ENCODE results near the gene TCF23. TPM values are rescaled to one million over a fixed set of nuclear protein-coding genes. Genes with fewer than 3 reads are reported as not detected.

The TCF23 gene
- total RNA-seq, 1 donor from 2014 or later = not detected

DNA sequence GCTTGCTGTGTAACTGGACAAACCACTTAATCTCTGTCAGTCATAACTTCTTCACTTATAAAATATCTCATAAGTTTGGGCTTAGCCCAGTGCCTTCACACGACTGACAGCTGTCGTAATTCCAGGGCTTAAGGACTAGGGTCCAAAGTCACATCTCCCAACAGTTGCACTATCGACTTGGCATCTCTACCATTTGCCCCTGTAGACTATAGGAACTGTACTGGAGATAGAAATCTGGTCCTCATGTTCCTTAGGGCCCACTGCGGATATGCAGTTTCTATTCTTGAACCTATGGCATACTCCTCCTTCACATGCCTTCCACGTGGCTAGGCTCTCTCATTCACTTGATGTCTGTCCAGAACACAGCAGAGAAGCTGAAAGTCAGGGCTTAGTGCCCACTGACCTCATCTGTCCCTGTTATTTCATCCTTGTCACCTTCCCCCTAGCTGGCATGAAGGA, 22.5 kb upstream of the TCF23 start:
- ATAC-seq (no peak), DNase-seq (ENCODE audit: low spot score) (no peak)
- intact Hi-C loops (cut with DNase I) = no loop called here

DNA sequence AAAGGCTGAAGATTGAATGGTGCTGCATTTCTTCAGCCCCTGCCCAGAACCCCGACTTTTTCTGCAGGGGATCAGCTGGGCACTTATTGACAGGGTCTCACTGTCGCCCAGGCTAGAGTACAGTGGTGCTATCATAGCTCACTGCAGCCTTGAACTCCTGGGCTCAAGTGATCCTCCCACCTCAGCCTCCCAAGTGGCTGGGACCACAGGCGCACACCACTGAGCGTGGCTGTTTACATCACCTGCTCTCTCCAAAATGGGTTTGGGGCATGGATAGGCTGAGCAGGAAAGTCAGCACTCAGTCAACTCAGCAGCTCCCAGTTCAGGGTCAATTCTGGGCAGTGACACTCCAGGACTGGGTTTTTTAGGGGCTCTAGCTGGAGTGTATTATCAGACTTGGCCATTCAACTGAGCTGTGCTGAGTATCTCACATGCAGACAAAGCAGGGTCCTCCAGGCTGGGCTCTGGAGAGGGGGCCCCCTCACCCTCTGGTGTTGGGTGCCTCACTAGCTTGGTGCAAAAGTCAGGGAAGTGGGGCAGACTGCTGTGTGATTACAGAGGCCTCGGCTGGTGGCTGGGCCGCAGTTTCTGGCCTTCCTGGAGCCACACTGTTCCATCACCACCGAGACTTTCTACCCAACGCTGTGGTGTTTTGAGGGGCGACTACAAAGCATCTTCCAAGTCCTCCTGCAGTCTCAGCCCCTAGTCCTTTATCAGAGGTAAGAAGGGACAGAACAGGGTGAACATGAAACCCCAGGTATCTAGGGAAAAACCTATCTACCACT, 20.7 kb upstream of the TCF23 start:
- ATAC-seq (no peak), DNase-seq (ENCODE audit: low spot score) (no peak)
- intact Hi-C loops (cut with DNase I) = no loop called here

DNA sequence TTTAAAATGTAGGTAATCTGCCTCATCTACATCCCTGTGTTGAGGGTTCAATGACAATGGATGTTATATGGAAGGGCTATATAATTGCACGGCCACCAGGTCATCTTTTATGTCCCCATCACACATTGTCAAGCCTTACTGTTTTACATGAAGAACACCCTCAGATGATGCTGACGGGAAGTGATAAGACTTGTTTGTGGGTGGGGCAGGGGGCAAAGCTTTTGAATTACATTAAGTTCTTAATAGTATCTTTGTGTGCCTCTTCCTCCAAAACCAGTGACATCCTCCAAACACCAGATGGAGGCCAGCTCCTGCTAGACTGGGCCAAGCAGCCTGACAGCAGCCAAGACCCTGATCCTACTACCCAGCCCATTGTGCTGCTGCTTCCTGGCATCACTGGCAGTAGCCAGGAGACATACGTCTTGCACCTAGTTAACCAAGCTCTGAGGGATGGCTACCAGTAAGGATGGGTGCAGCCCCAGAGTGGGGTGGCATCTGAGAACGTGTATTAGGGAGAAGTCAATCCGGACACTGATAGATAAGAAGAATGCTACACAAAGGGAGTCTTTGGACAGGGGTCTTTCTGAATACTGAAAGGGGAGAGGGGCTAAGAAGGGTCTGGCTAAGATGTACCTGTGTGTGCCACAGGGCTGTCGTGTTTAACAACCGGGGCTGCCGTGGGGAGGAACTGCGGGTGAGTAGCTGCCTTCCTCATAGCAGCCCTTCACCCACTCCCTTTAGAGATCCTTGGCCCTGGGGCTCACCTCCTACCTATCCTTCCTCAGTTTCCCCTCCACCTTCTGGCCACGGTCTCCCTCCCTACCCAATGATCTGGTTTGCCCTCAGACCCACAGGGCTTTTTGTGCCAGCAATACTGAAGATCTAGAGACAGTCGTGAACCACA, 19.9 kb upstream of the TCF23 start:
- no peak for DNase-seq (ENCODE audit: low spot score)
- intact Hi-C loops (cut with DNase I) = no loop called here
- ATAC-seq = no peak

DNA sequence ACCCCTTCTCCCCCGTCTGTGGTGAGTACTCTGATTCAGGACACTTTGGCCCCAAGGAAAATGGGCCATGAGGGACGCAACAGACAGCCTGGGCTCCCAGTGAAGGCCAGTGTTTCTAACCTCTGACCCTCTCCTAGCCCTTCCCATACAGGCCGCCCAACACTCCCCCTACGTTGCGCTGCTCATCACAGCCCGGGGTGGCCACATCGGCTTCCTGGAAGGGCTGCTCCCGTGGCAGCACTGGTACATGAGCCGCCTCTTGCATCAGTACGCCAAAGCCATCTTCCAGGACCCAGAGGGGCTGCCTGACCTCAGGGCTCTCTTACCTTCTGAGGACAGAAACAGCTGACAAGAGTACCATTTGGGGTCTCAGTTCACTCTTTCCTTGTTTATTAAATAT, 18.4 kb upstream of the TCF23 start:
- intact Hi-C loops (cut with DNase I) = no loop called here
- DNase-seq (ENCODE audit: low spot score) (no peak), ATAC-seq (no peak)

DNA sequence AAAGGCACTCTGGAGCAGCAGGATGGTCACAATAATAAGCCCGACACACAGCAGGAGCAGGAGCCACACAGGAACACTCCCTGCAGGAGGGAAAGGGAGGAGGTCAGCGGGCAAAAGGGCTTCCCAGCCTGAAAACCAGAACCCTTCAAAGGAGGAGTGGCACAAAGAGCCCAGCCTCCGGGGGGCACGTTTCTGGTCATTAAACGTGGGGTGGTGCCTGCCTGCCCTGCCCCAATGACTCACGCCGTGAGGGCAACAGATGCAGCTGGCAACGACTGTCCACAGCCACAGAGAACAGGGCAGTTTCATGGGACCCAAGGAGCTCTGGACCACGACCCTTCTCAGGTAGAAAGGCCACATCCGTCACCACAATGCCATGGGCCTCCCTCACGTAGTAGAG, 17.4 kb upstream of the TCF23 start:
- ATAC-seq (no peak), DNase-seq (ENCODE audit: low spot score) (no peak)
- intact Hi-C loops (cut with DNase I) = no loop called here

DNA sequence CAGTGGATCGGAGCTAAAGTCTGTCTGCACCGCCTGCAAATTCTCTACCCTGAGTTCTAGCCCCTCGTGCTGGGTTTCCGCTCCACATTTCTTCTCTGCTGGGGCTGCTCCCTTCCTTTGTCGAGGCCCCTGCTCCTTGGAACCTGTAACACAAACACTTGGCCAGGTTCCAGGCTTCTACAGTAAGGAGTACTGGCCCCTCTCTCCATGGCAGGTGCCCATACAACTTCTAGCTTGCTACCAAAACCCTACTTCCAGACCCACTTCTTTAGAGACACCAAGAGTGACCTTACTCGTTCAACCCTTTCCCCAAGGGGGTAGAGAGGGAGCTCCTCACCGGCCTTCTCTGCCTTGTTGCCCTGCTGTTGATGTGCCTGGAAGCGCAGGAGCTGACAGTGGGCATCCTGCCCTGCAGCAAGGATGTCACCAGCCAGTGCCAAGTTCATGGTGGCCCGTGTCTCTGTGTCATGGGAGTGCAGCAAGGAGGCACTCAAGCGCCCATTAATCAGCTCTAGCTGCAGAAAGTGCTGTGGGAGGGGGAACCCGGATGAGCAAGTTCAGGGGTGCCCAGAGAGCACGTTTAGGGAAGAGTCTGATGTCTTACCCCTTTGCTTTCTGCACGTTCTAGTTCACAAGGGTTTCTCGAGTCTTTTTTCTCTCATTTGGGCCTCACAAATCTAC, 15.5 kb upstream of the TCF23 start:
- intact Hi-C loops (cut with DNase I) = no loop called here
- ATAC-seq (no peak), DNase-seq (ENCODE audit: low spot score) (no peak)

DNA sequence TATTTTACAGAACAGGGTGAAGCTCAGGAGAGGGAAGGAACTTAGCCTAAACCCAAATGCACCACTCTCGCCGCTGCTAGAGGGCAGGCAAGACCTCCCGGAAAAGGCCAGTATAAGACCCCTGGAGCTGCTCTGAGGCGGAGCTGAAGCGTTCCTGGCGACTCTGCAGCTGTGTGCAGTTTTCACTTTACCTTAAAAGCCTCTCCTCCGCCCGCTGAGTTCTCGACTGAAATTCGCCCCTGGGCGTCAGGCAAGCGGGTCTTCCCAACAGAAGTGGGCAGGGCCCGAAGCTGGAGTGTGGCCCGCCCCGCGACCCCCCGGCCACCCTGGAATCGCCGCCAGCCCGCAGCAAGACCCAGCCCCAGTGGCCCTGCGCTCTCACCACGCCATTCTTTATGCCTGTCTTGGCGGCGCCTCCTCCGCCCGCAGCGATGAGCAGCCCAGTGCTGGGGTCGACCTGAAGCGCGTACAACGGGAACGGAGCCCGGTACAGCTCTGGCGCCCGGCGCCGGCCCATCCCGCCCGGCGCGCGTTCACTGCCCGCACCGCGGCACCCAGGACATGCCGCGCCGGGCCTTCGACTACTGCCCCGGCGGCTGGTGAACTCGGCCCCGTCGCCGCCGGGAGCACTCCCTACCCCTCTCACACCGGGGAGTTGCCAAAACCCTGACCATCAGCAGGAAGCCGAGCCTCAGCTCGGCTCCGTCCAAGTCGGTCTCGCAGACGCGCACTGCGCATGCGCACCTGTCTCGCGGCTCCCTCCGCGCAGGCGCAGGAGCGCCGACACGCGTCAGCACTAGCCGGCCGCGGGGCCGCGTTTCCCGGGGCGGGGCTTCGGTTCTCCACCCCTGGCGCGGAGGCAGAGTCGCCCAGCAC, 14.7 kb upstream of the TCF23 start, which contains the start of gene PREB:
TSS of gene PREB (minus strand) at position 732 of the 876 bp plus-strand sequence. CDS start at position 517, 215 bp downstream.
- DNase-seq (ENCODE audit: low spot score) (peak; percentile 99), ATAC-seq (peak; percentile 96)
- intact Hi-C loops (cut with DNase I) = no loop called here

DNA sequence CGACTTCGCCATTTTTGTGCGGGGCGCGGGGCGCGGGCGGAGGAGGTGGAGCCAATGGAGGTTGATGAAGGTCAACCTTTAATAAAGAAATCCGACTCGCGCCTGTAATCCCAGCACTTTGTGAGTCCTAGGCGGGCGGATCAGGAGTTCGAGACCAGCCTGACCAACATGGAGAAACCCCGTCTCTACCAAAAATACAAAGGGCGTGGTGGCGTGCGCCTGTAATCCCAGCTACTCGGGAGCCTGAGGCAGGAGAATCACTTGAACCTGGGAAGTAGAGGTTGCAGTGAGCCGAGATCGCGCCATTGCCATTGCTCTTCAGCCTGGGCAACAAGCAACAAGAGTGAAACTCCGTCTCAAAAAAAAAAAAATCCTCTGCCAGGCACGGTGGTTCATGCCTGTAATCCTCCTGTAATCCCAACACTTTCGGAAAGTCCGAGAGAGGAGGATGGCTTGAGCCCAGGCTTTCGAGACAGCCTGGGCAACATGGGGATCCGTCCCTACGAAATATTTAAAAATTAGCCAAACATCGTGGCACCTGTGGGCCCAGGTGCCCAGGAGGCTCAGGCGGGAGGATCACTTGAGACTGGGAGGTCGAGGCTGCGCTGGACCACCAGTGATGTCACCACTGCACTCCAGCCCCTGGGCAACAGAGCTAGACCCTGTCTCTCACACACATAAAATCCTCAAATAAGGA, 13.9 kb upstream of the TCF23 start:
- intact Hi-C loops (cut with DNase I) = no loop called here
- no peak for DNase-seq (ENCODE audit: low spot score)
- no peak for ATAC-seq

DNA sequence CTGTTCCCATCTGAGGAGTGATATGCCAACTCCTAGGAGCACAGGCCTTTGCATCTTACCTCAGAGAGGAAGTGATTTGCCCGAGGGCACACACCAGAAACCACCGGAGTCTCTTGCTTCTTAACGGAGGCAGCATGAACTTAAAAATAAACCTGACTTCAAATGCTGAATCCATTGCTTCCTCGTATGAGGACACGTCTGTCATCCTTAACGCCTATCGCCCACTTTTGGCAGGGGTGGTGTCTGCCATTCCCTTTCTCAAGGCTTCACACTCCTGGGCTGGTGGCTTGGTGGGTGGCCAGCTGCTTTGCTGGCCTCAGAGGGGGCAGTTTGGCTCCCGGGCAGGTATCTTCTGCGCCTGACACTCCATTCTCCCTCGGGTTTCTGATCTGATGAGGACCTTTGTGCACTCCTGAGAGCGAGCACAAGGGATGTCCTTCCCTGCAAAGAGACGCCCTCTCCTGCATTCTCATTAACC, 13.3 kb upstream of the TCF23 start:
- DNase-seq (ENCODE audit: low spot score) (no peak), ATAC-seq (no peak)
- intact Hi-C loops (cut with DNase I) = no loop called here

DNA sequence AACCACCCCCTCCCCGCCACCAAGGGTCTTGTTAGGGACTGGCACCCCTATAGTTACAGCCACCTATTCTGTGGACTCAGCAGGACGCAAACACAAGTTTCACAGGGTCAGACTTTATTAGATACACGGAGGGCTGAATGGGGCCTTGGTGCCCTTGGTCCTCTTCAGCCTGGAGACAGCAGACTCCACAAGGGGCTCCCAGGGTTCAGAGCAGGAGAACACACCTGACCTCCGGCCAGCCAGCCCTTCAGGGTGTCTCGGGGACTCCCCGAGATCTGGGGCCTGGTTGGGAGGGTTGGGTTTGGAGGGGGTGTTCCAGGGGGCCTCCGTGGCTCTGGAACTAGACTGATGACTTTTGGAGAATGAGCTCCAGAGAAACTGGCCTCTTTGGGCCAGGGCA, 12.1 kb upstream of the TCF23 start:
- no peak for DNase-seq (ENCODE audit: low spot score)
- intact Hi-C loops (cut with DNase I) = no loop called here
- ATAC-seq = no peak

DNA sequence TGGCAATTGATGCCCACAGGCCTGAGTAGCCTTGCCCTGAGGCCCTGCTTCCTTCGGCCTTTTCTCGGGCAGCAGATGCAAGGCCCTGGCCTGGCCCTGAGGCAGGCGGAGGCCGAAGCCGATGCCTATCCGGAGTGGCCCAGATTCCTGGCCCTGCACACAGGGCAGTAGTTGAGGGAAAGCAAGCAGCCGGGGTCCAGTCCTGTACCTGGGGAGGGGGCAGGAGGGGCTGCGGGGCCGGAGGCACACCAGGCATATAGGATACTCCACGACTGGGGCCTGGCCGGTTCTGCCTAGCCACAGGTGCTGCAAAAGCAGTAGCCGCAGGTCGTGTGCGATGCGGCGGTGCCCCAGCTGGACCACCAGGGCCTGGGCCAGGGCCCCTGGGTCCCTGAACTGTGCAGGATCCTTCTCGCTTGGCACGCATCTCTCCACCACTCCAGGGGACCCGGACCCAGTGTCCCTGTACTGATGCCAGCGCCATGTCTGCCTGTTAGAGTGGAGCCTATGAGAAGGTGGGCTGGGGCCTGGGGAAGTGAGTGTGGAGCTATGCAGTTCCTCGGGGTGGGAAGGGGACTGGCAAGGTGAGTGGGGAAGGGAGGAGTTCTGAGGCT, 11.4 kb upstream of the TCF23 start:
- no peak for DNase-seq (ENCODE audit: low spot score)
- ATAC-seq = no peak
- intact Hi-C loops (cut with DNase I) = no loop called here

DNA sequence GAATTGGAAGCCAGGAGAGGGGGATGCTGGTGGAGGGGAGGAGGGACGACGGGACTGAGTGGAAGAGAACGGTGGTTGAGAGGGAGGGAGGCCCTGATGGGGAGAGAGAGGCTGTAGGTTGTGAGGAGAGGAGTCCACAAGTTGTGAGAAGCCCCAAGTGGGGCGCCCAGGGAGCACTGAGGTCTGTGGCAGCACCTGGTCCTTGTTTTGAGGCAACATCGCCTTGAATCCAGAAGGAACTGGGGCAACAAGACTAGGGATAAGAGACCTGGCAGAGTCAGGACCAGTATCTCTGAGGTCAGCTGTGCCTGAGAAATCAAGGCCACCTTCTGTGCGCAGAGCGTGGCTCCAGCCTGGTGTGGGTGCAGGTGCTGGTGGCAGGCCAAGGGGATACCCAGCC, 10.7 kb upstream of the TCF23 start:
- ATAC-seq = no peak
- intact Hi-C loops (cut with DNase I) = no loop called here

DNA sequence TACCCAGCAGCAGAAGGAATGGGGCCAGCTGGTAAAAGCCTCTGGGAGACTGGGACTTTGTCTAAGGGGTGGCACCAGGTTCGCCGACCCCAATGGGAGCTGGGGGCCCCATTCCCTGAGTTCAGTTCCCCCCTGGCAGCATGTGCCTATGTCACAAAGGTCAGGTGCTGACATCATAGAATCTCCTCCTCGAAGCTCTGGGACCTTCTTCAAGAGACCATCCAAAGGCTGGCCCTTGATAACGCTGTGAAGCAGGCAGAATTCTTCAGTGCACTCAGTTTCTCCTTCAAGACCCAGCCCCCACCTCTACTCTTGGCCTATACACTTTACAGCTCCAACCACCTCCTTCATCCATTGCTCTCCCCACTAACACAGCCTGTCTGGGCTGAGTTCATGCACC, 9.5 kb upstream of the TCF23 start, which contains the start of gene PRR30:
TSS of gene PRR30 (minus strand) at position 101 of the 400 bp plus-strand sequence. CDS start 1,081 bp downstream, outside the sequence.
- DNase-seq (ENCODE audit: low spot score) (no peak), ATAC-seq (no peak)
- intact Hi-C loops (cut with DNase I) = no loop called here

More for the DNA sequence above, 10.7 kb upstream of the TCF23 start:
- no peak for DNase-seq (ENCODE audit: low spot score)

DNA sequence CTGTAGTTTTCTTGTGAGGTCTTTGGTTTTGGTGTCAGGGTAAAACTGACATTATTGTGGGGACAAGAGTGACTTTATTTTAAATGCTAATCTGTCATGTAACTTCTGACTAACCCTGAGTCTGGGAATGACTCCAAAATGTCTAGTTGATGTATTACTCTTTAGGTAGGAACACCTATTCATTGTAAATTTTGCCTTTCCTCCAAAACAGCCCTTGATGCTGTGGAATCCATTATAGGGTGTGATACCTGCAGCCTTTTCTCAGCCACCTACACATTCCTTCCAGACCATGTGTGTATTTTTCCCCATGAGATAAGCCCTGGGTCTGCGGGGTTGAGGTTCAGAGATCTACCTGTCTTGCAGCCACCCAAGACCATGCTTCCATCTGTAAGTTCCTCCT, 5.5 kb upstream of the TCF23 start:
- ATAC-seq (no peak), DNase-seq (ENCODE audit: low spot score) (no peak)
- intact Hi-C loops (cut with DNase I) = no loop called here

DNA sequence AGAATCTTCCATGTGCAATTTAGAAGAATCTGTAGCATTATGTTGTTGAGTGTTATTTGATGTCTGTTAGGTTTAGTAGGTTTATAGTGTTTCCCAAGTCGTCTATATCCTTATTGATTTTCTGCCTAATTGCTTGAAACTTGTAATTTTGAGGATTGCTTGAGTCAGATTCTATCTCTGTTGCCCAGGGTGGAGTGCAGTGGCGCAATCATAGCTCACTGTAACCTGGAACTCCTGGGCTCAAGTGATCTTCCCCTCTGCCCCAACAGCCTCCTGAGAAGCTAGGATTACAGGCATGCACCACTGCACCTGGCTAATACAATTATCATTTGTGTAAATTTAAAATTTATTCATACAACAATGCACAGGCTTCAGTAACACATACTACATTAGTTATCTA, 3.1 kb upstream of the TCF23 start:
- DNase-seq (ENCODE audit: low spot score) (peak; percentile 6), ATAC-seq (no peak)

DNA sequence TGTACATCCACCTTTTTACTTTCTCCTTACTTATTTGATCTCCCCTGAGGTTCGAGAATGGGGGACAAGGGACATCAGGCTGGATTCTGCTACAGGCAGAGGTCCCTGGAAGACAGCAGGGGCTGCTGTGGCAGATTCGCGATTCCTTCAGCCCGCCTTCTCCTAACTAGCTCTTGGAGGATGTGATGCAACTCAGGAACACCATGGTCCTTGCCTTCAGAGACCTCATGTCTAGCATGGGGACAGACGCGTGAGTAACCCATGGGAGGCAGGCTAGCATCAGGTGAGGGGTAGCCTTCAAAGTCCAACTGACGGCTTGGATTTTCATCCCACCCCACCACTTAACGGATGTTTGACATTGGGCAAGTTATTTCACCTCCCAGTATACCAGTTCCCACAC, 869 bp upstream of the TCF23 start:
- intact Hi-C loops (cut with DNase I) = no loop called here
- DNase-seq (ENCODE audit: low spot score) = no peak
- ATAC-seq = no peak

More for the DNA sequence above, 3.1 kb upstream of the TCF23 start:
- intact Hi-C loops (cut with DNase I) = no loop called here
